DND-41 (cell line): ENCODE results near the gene DMRTA2.

Experiments
- CTCF ChIP-seq: IDR thresholded peaks from 2 replicates; pipeline ENCODE4 v1.5.1; 2012; ENCODE audit warnings: borderline replicate concordance, low read length, moderate library complexity, mild to moderate bottlenecking; ENCODE audit not compliant: poor library complexity, severe bottlenecking; ENCODE audit errors: extremely low read depth
- EZH2 ChIP-seq: IDR thresholded peaks from 3 replicates; pipeline ENCODE4 v1.6.1; 2012; ENCODE audit warnings: borderline replicate concordance, low read depth, mild to moderate bottlenecking, moderate library complexity, low read length, inconsistent platforms; ENCODE audit not compliant: severe bottlenecking

DNA sequence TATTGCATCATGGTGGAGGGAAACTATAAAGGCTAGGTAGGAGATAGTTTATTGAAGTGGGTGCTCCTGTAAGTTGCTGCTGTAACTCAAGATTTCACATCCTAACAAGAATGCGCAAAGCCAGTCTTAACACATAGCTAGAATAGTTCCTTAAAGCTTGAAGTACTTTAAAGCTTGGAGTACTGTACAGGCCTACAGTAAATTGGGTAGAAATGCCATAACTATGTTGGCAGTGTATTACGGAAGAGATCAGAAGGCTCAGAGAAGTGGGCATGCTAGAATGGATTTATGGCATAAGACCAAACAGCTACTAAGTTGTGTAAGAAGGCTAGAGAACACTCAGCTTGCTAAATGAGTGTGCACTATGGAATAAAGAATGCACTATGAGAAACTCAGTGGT, 44.5 kb downstream of the DMRTA2 start:
- no peak for TF ChIP-seq CTCF
- no peak for TF ChIP-seq EZH2
